SK-N-SH treated with all-trans-retinoic acid at 6 μM for 48 hours (cell line): Measurements from ENCODE around the gene UFD1.

Experiments used
- ATAC-seq: fragments of 200-7000 bp; cut with Tn5 transposase; 3 replicates; pipeline ENCODE4 v1.9.1; 2020; ENCODE audit warnings: mild to moderate bottlenecking, moderate library complexity
- ARNTL ChIP-seq: fragments of 450-650 bp; formaldehyde crosslinking; IDR thresholded peaks from 2 replicates; pipeline ENCODE4 v1.5.0; 2020; ENCODE audit warnings: low read depth, mild to moderate bottlenecking, moderate library complexity, borderline replicate concordance
- BACH2 ChIP-seq: fragments of 250-450 bp; sonication (Bioruptor Pico); IDR thresholded peaks from 2 replicates; pipeline ENCODE4 v1.9.0; 2021; ENCODE audit warnings: mild to moderate bottlenecking, borderline replicate concordance
- ESRRG ChIP-seq: fragments of 250-450 bp; sonication (Bioruptor Pico); IDR thresholded peaks from 2 replicates; pipeline ENCODE4 v1.6.1; 2021; ENCODE audit warnings: mild to moderate bottlenecking
- GLIS3 ChIP-seq: fragments of 250-450 bp; sonication (Bioruptor Pico); IDR thresholded peaks from 2 replicates; pipeline ENCODE4 v1.5.0; 2020; ENCODE audit warnings: mild to moderate bottlenecking, moderate library complexity
- ISL1 ChIP-seq: fragments of 250-450 bp; sonication (Bioruptor Pico); IDR thresholded peaks from 2 replicates; pipeline ENCODE4 v2.1.2; 2022; ENCODE audit warnings: mild to moderate bottlenecking, moderate library complexity
- PPARA ChIP-seq: fragments of 250-450 bp; sonication (Bioruptor Pico); IDR thresholded peaks from 2 replicates; pipeline ENCODE4 v1.5.0; 2020; ENCODE audit warnings: mild to moderate bottlenecking, borderline replicate concordance
- SNAI2 ChIP-seq: fragments of 250-450 bp; sonication (Bioruptor Pico); IDR thresholded peaks from 2 replicates; pipeline ENCODE4 v1.5.0; 2020; ENCODE audit warnings: mild to moderate bottlenecking, moderate library complexity
- TOX ChIP-seq: fragments of 250-450 bp; sonication (Bioruptor Pico); IDR thresholded peaks from 2 replicates; pipeline ENCODE4 v1.8.0; 2021; ENCODE audit warnings: mild to moderate bottlenecking, moderate library complexity, borderline replicate concordance
- ZC3H10 ChIP-seq: fragments of 250-450 bp; sonication (Bioruptor Pico); IDR thresholded peaks from 2 replicates; pipeline ENCODE4 v1.5.1; 2021; ENCODE audit warnings: mild to moderate bottlenecking, moderate library complexity
- ZFP30 ChIP-seq: fragments of 450-650 bp; formaldehyde crosslinking; IDR thresholded peaks from 2 replicates; pipeline ENCODE4 v1.5.0; 2022; ENCODE audit warnings: mild to moderate bottlenecking, moderate library complexity
- ZNF565 ChIP-seq: fragments of 450-650 bp; formaldehyde crosslinking; conservative IDR thresholded peaks from 2 replicates; pipeline ENCODE4 v1.5.0; 2020; ENCODE audit warnings: low read depth, mild to moderate bottlenecking, moderate library complexity
- ZNF8 ChIP-seq: fragments of 450-650 bp; formaldehyde crosslinking; IDR thresholded peaks from 2 replicates; pipeline ENCODE4 v1.5.0; 2020; ENCODE audit warnings: mild to moderate bottlenecking, moderate library complexity
- TF ChIP-seq, protein P1 (sequence below): fragments of 250-450 bp; sonication (Bioruptor Pico); IDR thresholded peaks from 2 replicates; pipeline ENCODE4 v1.5.1; 2020; ENCODE audit warnings: low read depth, mild to moderate bottlenecking, moderate library complexity
- TF ChIP-seq, protein P2 (sequence below): fragments of 250-450 bp; sonication (Bioruptor Pico); IDR thresholded peaks from 2 replicates; pipeline ENCODE4 v1.8.0; 2021; ENCODE audit warnings: low read depth, mild to moderate bottlenecking, moderate library complexity, borderline replicate concordance
- TF ChIP-seq, protein P3 (sequence below): fragments of 250-450 bp; sonication (Bioruptor Pico); IDR thresholded peaks from 2 replicates; pipeline ENCODE4 v1.8.0; 2020; ENCODE audit warnings: mild to moderate bottlenecking, moderate library complexity, borderline replicate concordance
- TF ChIP-seq, protein P4 (sequence below): fragments of 250-450 bp; sonication (Bioruptor Pico); IDR thresholded peaks from 2 replicates; pipeline ENCODE4 v1.5.0; 2020; ENCODE audit warnings: mild to moderate bottlenecking, moderate library complexity
- TF ChIP-seq, protein P5 (sequence below): fragments of 250-450 bp; sonication (Bioruptor Pico); IDR thresholded peaks from 2 replicates; pipeline ENCODE4 v1.5.1; 2021; ENCODE audit warnings: mild to moderate bottlenecking, moderate library complexity

UFD1 gene

DNA sequence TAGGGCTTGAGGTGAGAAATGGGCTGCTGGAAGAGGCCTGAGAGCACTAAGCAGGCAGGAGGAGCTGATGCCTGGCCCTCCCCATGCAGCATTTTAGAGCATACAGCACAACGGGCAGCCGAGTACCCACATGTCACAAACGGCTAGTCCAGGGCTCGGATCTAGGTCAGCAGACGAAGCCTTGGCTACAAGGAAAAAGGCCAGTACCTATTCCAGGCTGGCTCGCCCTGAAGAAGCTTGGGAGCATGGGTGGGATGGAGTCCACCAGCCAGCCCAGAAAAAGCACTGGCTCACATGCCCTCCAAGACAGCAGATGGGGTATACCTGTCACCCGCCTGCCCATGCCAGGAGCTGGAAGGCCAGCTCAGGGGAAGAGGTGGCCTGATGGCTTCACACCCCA lies 9.6 kb downstream of the UFD1 start:
- no peak; the same call in 2 of the 3 replicates for ATAC-seq
- no peak for TF ChIP-seq ZNF8
- TF ChIP-seq, protein P1, sequence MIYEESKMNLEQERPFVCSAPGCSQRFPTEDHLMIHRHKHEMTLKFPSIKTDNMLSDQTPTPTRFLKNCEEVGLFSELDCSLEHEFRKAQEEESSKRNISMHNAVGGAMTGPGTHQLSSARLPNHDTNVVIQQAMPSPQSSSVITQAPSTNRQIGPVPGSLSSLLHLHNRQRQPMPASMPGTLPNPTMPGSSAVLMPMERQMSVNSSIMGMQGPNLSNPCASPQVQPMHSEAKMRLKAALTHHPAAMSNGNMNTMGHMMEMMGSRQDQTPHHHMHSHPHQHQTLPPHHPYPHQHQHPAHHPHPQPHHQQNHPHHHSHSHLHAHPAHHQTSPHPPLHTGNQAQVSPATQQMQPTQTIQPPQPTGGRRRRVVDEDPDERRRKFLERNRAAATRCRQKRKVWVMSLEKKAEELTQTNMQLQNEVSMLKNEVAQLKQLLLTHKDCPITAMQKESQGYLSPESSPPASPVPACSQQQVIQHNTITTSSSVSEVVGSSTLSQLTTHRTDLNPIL: no peak

DNA sequence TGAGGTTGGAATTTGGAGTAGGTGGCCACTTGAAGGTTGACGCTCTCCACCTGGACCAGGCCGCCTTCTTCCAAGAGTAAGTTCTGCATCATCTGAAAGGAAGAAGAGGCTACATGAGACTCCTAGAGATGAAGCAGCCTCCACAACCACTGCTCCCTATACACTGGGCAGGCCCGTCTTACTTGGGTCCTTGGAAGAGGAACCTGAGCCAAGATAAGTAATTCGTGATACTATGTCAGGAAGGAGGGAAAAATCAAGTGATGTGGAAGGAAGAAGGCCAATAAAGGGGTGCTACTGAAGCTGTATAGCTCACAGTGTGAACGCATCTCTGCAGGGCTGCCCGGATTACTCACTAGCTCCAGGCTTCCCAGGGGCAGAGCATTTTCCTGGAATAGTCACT lies 11.1 kb downstream of the UFD1 start:
- TF ChIP-seq ZNF8 (no peak), ZNF565 (CRISPR knock-in tag) (no peak), ZFP30 (CRISPR knock-in tag) (no peak), ARNTL (no peak)
- TF ChIP-seq, protein P2, sequence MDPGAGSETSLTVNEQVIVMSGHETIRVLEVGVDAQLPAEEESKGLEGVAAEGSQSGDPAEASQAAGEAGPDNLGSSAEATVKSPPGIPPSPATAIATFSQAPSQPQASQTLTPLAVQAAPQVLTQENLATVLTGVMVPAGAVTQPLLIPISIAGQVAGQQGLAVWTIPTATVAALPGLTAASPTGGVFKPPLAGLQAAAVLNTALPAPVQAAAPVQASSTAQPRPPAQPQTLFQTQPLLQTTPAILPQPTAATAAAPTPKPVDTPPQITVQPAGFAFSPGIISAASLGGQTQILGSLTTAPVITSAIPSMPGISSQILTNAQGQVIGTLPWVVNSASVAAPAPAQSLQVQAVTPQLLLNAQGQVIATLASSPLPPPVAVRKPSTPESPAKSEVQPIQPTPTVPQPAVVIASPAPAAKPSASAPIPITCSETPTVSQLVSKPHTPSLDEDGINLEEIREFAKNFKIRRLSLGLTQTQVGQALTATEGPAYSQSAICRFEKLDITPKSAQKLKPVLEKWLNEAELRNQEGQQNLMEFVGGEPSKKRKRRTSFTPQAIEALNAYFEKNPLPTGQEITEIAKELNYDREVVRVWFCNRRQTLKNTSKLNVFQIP (CRISPR knock-in tag): no peak
- ATAC-seq: no peak

DNA sequence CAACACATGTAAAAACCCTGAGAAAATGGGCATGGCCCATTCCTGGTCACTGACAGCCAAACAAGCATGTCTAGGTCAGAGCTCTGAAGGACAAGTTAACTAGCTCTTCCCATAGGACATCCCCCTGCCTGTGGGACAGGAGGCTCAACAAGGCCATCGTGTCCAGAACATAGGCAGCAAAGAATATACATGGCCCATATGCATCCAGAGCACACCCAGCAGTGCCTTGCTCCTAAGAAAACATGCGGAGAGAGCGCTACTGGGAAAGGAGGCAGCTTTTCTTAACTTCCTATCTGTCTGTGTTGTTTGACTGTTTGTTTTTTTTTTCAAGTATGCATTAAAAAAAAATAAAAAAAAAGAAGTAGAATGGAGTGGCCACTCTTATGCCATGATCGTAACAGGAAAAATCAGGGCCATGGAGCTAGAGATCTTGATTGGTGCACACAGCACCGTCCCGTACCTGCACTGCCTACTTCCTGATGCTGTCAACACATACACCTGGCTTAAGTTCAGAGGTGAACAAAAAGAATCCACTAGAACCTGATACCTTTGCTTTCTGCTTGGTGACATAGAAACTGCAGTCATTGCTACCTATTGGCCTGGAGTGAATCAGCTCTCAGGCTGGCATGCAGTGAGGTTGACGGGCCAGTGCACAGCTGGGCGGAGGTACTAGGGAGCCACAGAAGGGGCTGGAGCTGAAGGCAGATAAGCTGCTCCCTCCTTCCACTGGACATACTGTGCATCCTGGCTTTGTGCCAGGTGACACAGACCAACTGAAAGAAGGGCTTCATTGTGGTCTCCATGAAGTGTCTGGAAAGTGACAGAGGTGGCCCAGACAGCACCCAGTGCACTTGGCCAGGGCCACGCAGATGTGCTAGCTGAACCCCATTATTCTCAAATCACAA lies 11.9 kb downstream of the UFD1 start:
- no peak for ATAC-seq
- TF ChIP-seq ESRRG (CRISPR knock-in tag): no peak
- TF ChIP-seq SNAI2 (CRISPR knock-in tag): no peak
- TF ChIP-seq, protein P3, sequence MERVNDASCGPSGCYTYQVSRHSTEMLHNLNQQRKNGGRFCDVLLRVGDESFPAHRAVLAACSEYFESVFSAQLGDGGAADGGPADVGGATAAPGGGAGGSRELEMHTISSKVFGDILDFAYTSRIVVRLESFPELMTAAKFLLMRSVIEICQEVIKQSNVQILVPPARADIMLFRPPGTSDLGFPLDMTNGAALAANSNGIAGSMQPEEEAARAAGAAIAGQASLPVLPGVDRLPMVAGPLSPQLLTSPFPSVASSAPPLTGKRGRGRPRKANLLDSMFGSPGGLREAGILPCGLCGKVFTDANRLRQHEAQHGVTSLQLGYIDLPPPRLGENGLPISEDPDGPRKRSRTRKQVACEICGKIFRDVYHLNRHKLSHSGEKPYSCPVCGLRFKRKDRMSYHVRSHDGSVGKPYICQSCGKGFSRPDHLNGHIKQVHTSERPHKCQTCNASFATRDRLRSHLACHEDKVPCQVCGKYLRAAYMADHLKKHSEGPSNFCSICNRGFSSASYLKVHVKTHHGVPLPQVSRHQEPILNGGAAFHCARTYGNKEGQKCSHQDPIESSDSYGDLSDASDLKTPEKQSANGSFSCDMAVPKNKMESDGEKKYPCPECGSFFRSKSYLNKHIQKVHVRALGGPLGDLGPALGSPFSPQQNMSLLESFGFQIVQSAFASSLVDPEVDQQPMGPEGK (CRISPR knock-in tag): no peak
- TF ChIP-seq, protein P4, sequence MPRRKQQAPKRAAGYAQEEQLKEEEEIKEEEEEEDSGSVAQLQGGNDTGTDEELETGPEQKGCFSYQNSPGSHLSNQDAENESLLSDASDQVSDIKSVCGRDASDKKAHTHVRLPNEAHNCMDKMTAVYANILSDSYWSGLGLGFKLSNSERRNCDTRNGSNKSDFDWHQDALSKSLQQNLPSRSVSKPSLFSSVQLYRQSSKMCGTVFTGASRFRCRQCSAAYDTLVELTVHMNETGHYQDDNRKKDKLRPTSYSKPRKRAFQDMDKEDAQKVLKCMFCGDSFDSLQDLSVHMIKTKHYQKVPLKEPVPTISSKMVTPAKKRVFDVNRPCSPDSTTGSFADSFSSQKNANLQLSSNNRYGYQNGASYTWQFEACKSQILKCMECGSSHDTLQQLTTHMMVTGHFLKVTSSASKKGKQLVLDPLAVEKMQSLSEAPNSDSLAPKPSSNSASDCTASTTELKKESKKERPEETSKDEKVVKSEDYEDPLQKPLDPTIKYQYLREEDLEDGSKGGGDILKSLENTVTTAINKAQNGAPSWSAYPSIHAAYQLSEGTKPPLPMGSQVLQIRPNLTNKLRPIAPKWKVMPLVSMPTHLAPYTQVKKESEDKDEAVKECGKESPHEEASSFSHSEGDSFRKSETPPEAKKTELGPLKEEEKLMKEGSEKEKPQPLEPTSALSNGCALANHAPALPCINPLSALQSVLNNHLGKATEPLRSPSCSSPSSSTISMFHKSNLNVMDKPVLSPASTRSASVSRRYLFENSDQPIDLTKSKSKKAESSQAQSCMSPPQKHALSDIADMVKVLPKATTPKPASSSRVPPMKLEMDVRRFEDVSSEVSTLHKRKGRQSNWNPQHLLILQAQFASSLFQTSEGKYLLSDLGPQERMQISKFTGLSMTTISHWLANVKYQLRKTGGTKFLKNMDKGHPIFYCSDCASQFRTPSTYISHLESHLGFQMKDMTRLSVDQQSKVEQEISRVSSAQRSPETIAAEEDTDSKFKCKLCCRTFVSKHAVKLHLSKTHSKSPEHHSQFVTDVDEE: no peak
- TF ChIP-seq PPARA (CRISPR knock-in tag): no peak
- TF ChIP-seq GLIS3 (CRISPR knock-in tag): no peak
- TF ChIP-seq ZC3H10: no peak
- no peak for TF ChIP-seq TOX (CRISPR knock-in tag)
- no peak for TF ChIP-seq ARNTL
- no peak for TF ChIP-seq BACH2 (CRISPR knock-in tag)
- TF ChIP-seq, protein P5, sequence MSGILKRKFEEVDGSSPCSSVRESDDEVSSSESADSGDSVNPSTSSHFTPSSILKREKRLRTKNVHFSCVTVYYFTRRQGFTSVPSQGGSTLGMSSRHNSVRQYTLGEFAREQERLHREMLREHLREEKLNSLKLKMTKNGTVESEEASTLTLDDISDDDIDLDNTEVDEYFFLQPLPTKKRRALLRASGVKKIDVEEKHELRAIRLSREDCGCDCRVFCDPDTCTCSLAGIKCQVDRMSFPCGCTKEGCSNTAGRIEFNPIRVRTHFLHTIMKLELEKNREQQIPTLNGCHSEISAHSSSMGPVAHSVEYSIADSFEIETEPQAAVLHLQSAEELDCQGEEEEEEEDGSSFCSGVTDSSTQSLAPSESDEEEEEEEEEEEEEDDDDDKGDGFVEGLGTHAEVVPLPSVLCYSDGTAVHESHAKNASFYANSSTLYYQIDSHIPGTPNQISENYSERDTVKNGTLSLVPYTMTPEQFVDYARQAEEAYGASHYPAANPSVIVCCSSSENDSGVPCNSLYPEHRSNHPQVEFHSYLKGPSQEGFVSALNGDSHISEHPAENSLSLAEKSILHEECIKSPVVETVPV: no peak
- no peak for TF ChIP-seq ZNF565 (CRISPR knock-in tag)
- TF ChIP-seq, protein P1: no peak
- no peak for TF ChIP-seq ISL1 (CRISPR knock-in tag)
- no peak for TF ChIP-seq ZFP30 (CRISPR knock-in tag)
